SK-N-MC (cell line): ENCODE measurements around the gene IL17C.
A peak's percentile ranks its signal among the peaks of the same experiment; 100 is the strongest.

Experiments
- DNase-seq: peaks from one replicate; pipeline ENCODE4 v3.0.0-alpha.2; 2011; ENCODE audit warnings: low read depth, low spot score
- H3K27ac ChIP-seq: fragments of 200-600 bp; sonication (generic); 2 replicates; pipeline ENCODE4 v1.5.1; 2016; ENCODE audit warnings: mixed run types
- H3K36me3 ChIP-seq: fragments of 200-600 bp; sonication (generic); 2 replicates; pipeline ENCODE4 v1.6.1; 2017; ENCODE audit warnings: antibody characterized with exemption, low read length, mixed read lengths; ENCODE audit not compliant: insufficient read depth
- H3K4me3 ChIP-seq: fragments of 200-600 bp; sonication (generic); 2 replicates; pipeline ENCODE4 v1.5.1; 2016
- H3K9ac ChIP-seq: fragments of 200-600 bp; sonication (generic); 2 replicates; pipeline ENCODE4 v1.8.0; 2017; ENCODE audit warnings: mixed run types, mixed read lengths; ENCODE audit not compliant: insufficient read length
- H3K9me3 ChIP-seq: fragments of 200-600 bp; sonication (generic); 2 replicates; pipeline ENCODE4 v1.6.1; 2017; ENCODE audit warnings: low read depth, mild to moderate bottlenecking, antibody characterized with exemption, low read length, moderate library complexity, mixed read lengths
- EZH2 ChIP-seq: fragments of 200-600 bp; sonication (generic); IDR thresholded peaks from one replicate; pipeline ENCODE4 v1.6.1; 2017; ENCODE audit warnings: antibody characterized with exemption
- FOXP2 ChIP-seq: optimal IDR thresholded peaks from 2 replicates; pipeline ENCODE3; 2011; ENCODE audit warnings: mild to moderate bottlenecking, moderate library complexity; ENCODE audit not compliant: insufficient read depth; ENCODE audit errors: extremely low read length, control extremely low read depth
- POLR2AphosphoS5 ChIP-seq: IDR thresholded peaks from 2 replicates; pipeline ENCODE4 v1.6.1; 2012; ENCODE audit warnings: mild to moderate bottlenecking, low read depth, low read length, borderline replicate concordance

The IL17C gene

DNA sequence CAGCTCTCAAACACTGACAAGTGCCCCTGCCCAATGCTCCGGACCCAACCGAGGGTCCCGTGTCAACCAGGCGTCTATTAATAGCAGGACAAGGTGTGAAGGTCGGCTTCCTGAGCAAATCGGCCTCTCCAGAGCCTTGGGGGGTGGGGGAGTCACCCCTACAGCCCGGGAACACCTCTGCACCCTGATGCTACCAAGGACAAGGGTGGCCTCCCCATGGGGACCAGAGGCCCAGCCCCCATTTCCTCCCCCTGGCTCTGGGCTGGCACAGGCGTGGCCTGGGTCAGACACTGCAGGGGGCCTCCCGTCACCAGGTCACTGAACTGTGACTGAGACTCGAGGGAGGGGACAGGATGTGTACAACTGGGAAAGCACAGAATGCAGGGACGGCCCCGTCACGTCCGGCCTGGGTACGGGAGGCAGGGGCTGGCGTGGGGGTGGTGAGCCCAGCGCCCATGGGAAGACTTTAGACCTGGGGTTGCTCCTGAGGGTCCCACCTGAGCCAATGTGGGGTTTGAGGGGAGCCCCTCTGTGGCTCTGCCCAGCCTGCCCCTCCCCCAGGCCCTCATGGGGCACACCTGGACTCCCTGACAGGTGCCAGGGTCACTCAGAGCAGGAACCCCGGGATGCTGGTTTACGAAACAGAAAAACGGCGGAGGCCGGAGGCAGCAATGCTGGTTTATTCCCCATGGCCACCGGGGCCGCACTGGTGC is 13.1 kb downstream of the IL17C start:
- Histone ChIP-seq H3K9me3 (no peaks in the 10 kb centered on the region), H3K9ac (no peak overlapping the region), H3K27ac (no peak overlapping the region), H3K36me3 (no peaks in the 10 kb centered on the region), H3K4me3 (peak overlapping the region; percentile 80)
- no peak for TF ChIP-seq POLR2AphosphoS5
- TF ChIP-seq EZH2 = no peak
- TF ChIP-seq FOXP2 = no peak
- DNase-seq = no peak

DNA sequence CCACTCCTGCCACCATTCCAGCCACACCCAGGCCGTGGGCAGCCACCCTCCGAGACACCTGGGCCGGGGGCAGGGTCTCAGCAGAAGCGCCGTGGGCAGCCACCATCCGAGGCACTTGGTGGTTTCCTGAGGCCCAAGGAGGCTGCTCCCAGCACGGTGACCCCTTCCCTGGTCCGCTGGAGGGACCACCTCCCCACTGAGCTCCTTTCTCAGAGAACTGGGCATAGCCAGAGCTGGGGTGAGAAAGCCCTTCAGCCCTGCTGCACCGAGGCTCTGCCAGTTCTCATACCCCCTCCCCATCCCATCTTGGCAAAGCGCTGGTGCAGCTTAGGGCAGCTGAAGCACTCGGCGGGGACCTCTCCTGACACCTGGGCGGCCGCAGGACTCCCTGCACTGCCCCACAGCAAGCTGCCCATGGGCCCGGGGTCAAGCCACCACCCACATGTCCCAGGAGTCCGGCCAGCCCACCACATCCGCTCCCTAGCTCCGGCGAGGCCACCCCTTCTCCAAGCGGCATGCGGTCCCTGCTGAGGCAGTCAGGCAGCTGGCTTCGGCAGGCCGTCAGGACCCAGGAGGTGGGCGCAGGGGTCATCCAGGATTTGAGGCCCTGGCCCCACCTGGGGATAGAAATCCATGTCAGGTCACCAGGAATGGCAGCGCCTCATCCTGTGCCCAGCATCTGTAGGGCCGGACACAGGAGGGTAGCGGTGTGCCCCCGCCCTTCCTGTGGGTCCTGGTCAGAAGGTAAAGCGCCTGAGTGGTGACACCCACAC is 13.8 kb downstream of the IL17C start:
- no peaks in the 10 kb centered on the region for H3K9me3 ChIP-seq
- DNase-seq = no peak
- no peak overlapping the region for H3K9ac ChIP-seq
- H3K4me3 ChIP-seq = no peak overlapping the region
- H3K27ac ChIP-seq = no peak overlapping the region
- TF ChIP-seq FOXP2 (no peak), POLR2AphosphoS5 (no peak), EZH2 (no peak)
- no peaks in the 10 kb centered on the region for H3K36me3 ChIP-seq

DNA sequence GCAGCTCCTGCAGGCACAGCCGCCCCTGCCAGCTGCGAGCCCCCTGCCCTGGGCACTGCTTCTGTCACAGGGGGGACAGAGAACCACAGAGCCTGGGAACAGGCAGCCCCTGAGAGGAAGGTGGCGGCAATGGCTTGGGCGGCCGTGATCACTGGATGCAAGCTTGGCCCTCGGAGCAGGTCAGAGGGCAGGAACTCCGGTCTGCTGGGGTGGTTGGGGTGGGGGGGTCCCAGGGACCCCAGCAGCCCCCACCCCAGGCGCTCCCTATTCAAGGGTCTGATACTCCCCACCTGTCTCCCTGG is 14.3 kb downstream of the IL17C start:
- H3K9ac ChIP-seq = no peak overlapping the region
- no peaks in the 10 kb centered on the region for H3K36me3 ChIP-seq
- H3K9me3 ChIP-seq = no peaks in the 10 kb centered on the region
- no peak for DNase-seq
- TF ChIP-seq EZH2 (no peak), FOXP2 (no peak), POLR2AphosphoS5 (no peak)
- H3K27ac ChIP-seq = no peak overlapping the region
- H3K4me3 ChIP-seq = no peak overlapping the region

DNA sequence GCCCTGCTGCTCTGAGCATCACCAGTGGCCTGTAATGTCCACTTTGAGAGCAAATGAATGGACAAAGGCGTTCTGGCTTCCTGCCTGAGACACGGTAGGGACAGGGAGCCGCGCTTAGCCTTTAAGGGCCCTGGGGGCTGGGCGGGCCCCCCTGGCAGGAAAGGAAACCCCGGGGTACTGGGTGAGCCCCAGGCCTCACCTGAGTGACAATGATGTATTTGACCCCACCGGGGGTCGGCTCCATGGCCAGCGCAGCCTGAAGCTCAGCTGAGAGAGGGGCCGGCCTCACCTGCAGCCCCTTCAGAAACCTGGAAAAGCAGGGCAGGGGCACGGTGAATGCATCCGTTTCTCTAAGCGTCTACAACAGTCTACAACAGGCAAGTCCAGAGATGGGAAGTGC is 14.7 kb downstream of the IL17C start:
- Histone ChIP-seq H3K27ac (no peak overlapping the region), H3K4me3 (no peak overlapping the region), H3K9me3 (no peaks in the 10 kb centered on the region), H3K36me3 (no peaks in the 10 kb centered on the region; the same call in 1 of the 2 replicates), H3K9ac (no peak overlapping the region)
- no peak for DNase-seq
- no peak for TF ChIP-seq EZH2
- no peak for TF ChIP-seq FOXP2
- no peak for TF ChIP-seq POLR2AphosphoS5

DNA sequence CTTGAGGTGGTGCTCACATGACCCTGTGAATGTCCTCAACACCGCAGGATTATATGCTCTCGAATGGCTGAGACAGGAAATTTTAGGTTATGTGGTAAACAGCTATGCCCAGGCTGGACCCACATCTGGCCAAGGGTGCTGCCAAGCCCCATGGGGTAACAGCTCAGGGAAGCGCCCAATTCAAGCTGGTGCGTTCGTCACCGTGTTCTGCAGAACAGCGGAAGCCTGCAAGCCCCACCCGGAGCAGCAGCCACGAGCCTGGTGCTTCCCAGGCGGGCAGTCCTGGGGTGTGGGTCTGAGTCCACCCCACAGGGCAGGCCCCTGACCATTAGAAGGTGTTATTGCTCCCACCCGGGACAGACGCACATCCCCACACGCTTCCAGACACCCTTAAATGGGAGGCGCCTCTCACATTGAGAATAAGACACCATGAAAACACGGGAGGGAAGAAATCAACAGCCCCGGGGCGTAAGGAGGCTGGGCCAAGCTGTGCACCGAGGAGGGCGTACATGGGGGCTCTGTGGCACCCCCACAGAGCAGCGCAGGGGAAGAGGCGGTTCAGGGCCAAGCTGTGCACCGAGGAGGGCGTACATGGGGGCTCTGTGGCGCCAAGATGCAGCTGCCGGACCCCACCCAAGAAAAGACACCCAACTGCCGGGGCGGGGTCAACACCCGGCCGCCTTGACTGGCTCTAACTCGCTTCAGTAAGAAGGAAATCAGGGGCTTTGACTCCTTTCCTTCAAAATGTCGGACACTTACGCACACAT is 15.4 kb downstream of the IL17C start:
- Histone ChIP-seq H3K36me3 (no peaks in the 10 kb centered on the region; the same call in 1 of the 2 replicates), H3K9me3 (no peaks in the 10 kb centered on the region), H3K4me3 (no peak overlapping the region), H3K27ac (no peak overlapping the region), H3K9ac (no peak overlapping the region)
- TF ChIP-seq POLR2AphosphoS5 (no peak), FOXP2 (peak; percentile 60)
- no peak for DNase-seq

DNA sequence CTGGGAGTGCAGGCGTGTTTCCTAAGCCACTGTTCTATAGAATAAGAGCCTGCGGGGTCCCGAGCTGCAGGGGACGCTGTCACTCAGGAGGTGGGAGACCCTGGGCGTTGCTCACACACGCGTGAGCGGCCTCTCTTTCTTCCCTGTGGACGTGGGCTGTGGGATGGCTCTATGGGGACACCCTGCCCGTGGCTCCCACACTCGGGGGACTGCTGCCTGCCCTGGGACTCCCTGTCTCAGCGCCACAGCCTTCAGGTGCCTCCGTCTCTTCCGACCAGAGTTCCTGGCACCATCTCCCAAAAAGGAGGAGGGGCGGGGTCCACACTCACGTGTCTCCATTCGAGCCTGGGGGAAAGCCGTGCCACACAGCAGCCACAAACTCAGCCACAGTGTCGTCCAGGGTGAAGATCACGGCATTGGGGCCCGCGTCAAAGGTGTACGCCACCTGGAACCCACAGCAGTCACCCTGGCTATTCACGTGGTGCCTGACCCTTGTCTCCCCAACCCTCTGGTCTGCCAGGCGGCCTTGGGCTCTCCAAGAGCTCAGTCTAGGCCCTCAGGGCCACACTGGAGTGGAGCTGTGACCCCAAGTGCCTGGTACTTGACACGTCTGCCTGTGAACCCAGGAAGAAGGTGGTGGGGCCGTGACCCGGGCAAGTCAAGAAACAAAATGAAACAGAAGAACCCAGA is 16.1 kb downstream of the IL17C start:
- Histone ChIP-seq H3K9ac (no peak overlapping the region), H3K4me3 (no peak overlapping the region), H3K36me3 (no peaks in the 10 kb centered on the region; the same call in 1 of the 2 replicates), H3K9me3 (no peaks in the 10 kb centered on the region), H3K27ac (no peak overlapping the region)
- no peak for DNase-seq
- TF ChIP-seq POLR2AphosphoS5 (no peak), EZH2 (no peak), FOXP2 (no peak)

DNA sequence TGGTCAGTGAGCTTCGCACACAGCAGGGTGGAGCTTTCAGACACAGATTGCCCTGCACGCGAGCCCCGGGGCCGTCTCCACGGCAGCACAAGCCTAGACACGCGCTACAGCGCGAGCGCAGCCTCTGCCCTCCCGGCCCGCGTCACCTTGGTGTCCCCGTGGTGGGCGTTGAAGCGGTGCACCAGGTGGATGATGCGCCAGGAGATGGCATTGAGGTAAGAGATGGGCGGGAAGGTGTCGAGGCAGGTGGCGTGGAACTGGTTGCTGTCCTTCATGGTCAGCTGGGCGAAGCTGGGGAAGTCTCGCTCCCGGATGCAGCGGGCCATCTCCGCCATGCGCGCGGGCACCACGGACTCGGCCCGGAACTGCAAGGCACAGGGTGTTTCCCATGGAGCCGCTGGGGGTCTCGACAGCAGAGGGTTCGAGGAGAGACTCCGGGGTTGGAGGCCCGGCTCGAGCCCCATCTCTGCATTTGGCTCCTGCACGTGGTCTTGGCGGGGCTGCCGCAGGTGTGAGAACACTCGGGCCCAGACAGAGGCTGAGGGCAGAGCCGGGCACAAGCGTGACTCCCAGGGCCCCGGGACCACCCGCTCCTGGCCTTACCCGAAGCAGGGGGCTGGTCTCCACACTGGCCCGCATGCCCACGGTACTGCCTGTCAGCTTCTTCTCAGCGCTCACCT is 16.8 kb downstream of the IL17C start:
- Histone ChIP-seq H3K9ac (no peak overlapping the region), H3K4me3 (no peak overlapping the region), H3K36me3 (no peaks in the 10 kb centered on the region; the same call in 1 of the 2 replicates), H3K27ac (no peak overlapping the region), H3K9me3 (no peaks in the 10 kb centered on the region)
- TF ChIP-seq POLR2AphosphoS5 (no peak), FOXP2 (no peak), EZH2 (no peak)
- DNase-seq = no peak
